PC-9 (cell line): ENCODE data around the gene LAYN.

Source experiments
- CTCF ChIP-seq: fragments of 200-600 bp; sonication (generic); conservative IDR thresholded peaks from 2 replicates; pipeline ENCODE4 v1.6.1; 2017; ENCODE audit warnings: mixed run types, antibody characterized with exemption, mild to moderate bottlenecking, moderate library complexity
- EZH2 ChIP-seq: fragments of 200-600 bp; sonication (generic); IDR thresholded peaks from 2 replicates; pipeline ENCODE4 v1.8.0; 2017; ENCODE audit warnings: antibody characterized with exemption, low read depth

- no peak for TF ChIP-seq CTCF
- no peak for TF ChIP-seq EZH2
These were observed 40.0 kb upstream of the LAYN start for GRCh38 chr11:111500481-111500880.
